Activated naive CD8-positive, alpha-beta T cell treated with anti-CD3 and anti-CD28 coated beads, Interleukin-2, amount 10 ng/mL, durations not matched to agents 7 days and 5 days (primary cell): ENCODE data around the gene FAM78B. TPM values are rescaled to one million over a fixed set of nuclear protein-coding genes. Genes with fewer than 3 reads are reported as not detected.

Source experiments
- ATAC-seq: fragments of 150-1000 bp; cut with Tn5 transposase; one replicate; pipeline ENCODE4 v1.10.0; 2021; ENCODE audit warnings: low read depth, moderate library complexity
- POLR2A ChIA-PET: fragments of 350-600 bp; sonication (Branson Sonifier 250); formaldehyde crosslinking; loops from one replicate; lab custom pipeline; 2021; ENCODE audit warnings: antibody characterized with exemption; lab: Charles Lee
- DNase-seq: peaks from one replicate; pipeline ENCODE4 v3.0.0; 2021
- H3K27ac Mint-ChIP-seq: one replicate; pipeline ENCODE4 v1.8.0; 2022; ENCODE audit warnings: mild to moderate bottlenecking, mixed read lengths
- H3K27me3 Mint-ChIP-seq: one replicate; pipeline ENCODE4 v1.8.0; 2022; ENCODE audit warnings: mild to moderate bottlenecking, moderate library complexity, mixed read lengths
- H3K36me3 Mint-ChIP-seq: one replicate; pipeline ENCODE4 v1.8.0; 2021; ENCODE audit warnings: mild to moderate bottlenecking, mixed read lengths
- H3K4me1 Mint-ChIP-seq: one replicate; pipeline ENCODE4 v1.8.0; 2021; ENCODE audit warnings: mixed read lengths
- H3K4me3 Mint-ChIP-seq: one replicate; pipeline ENCODE4 v1.8.0; 2022; ENCODE audit warnings: mild to moderate bottlenecking, moderate library complexity, mixed read lengths
- H3K9me3 Mint-ChIP-seq: one replicate; pipeline ENCODE4 v1.8.0; 2021; ENCODE audit warnings: mixed read lengths
- total RNA-seq, 2 experiments: library from RNA; stranded (reverse); gene quantifications; one replicate each; pipeline ENCODE4 v1.2.3, GENCODE V29; 2021

The FAM78B gene
- total RNA-seq, 2 experiments from 2014 or later, result not detected

- no peak overlapping the region for H3K4me3 Mint-ChIP-seq
- ATAC-seq (no peak), DNase-seq (no peak)
- no peak overlapping the region for H3K27ac Mint-ChIP-seq
- H3K36me3 Mint-ChIP-seq, result no peaks in the 10 kb centered on the region
- H3K4me1 Mint-ChIP-seq, result peaks cover 4% of the 10 kb centered on the region
- no peaks in the 10 kb centered on the region for H3K9me3 Mint-ChIP-seq
- peaks cover 3% of the 10 kb centered on the region for H3K27me3 Mint-ChIP-seq
- POLR2A ChIA-PET, result no interaction called here
These were observed 7.3 kb upstream of the FAM78B start for GRCh38 chr1:166174108-166174507.

GRCh38 chr1:166172106-166172505, 5.3 kb upstream of the FAM78B start:
- Mint-ChIP-seq H3K4me1 (peaks cover 9% of the 10 kb centered on the region), H3K27ac (no peak overlapping the region), H3K27me3 (peaks cover 12% of the 10 kb centered on the region), H3K9me3 (no peaks in the 10 kb centered on the region), H3K36me3 (no peaks in the 10 kb centered on the region), H3K4me3 (no peak overlapping the region)
- POLR2A ChIA-PET, result no interaction called here
- DNase-seq (no peak), ATAC-seq (no peak)

GRCh38 chr1:166170726-166171125, 3.9 kb upstream of the FAM78B start:
- Mint-ChIP-seq H3K4me3 (no peak overlapping the region), H3K4me1 (peaks cover 9% of the 10 kb centered on the region)
- no peak for ATAC-seq

GRCh38 chr1:166170075-166170474, 3.3 kb upstream of the FAM78B start:
- H3K4me3 Mint-ChIP-seq, result no peak overlapping the region
- H3K9me3 Mint-ChIP-seq, result no peaks in the 10 kb centered on the region
- no peak overlapping the region for H3K27ac Mint-ChIP-seq
- POLR2A ChIA-PET, result no interaction called here
- peaks cover 22% of the 10 kb centered on the region for H3K27me3 Mint-ChIP-seq
- peaks cover 13% of the 10 kb centered on the region for H3K4me1 Mint-ChIP-seq
- DNase-seq (no peak), ATAC-seq (no peak)
- no peaks in the 10 kb centered on the region for H3K36me3 Mint-ChIP-seq

More at GRCh38 chr1:166170726-166171125, 3.9 kb upstream of the FAM78B start:
- Mint-ChIP-seq H3K36me3 (no peaks in the 10 kb centered on the region), H3K27me3 (peaks cover 16% of the 10 kb centered on the region), H3K27ac (no peak overlapping the region), H3K9me3 (no peaks in the 10 kb centered on the region)
- POLR2A ChIA-PET, result no interaction called here
- DNase-seq, result no peak

GRCh38 chr1:166169182-166169581, 2.4 kb upstream of the FAM78B start:
- H3K36me3 Mint-ChIP-seq, result no peaks in the 10 kb centered on the region

GRCh38 chr1:166167572-166167925, 748 bp upstream of the FAM78B start:
- no peak for DNase-seq
- Mint-ChIP-seq H3K4me1 (peaks cover 14% of the 10 kb centered on the region), H3K27ac (no peak overlapping the region), H3K27me3 (peaks cover 47% of the 10 kb centered on the region), H3K9me3 (no peaks in the 10 kb centered on the region), H3K4me3 (peak overlapping the region; percentile 63), H3K36me3 (no peaks in the 10 kb centered on the region)
- POLR2A ChIA-PET, result interaction anchor here (0.9 kb wide), 1 partner anchor 322 kb away, joined by 3 read pairs; no protein-coding TSS in a partner anchor
- ATAC-seq, result no peak

More at GRCh38 chr1:166169182-166169581, 2.4 kb upstream of the FAM78B start:
- DNase-seq (no peak), ATAC-seq (no peak)
- Mint-ChIP-seq H3K27me3 (peaks cover 31% of the 10 kb centered on the region), H3K4me1 (peaks cover 14% of the 10 kb centered on the region), H3K4me3 (no peak overlapping the region), H3K9me3 (no peaks in the 10 kb centered on the region), H3K27ac (no peak overlapping the region)
- POLR2A ChIA-PET, result no interaction called here

- ATAC-seq, result peak; percentile 13
- Mint-ChIP-seq H3K4me3 (no peak overlapping the region), H3K36me3 (no peaks in the 10 kb centered on the region), H3K27me3 (peaks cover 54% of the 10 kb centered on the region), H3K9me3 (no peaks in the 10 kb centered on the region), H3K27ac (no peak overlapping the region), H3K4me1 (peaks cover 14% of the 10 kb centered on the region)
- POLR2A ChIA-PET, result no interaction called here
- DNase-seq, result no peak
These were observed 488 bp downstream of the FAM78B start for GRCh38 chr1:166166329-166166697.

- H3K27ac Mint-ChIP-seq, result no peak overlapping the region
- no peaks in the 10 kb centered on the region for H3K36me3 Mint-ChIP-seq
- peaks cover 14% of the 10 kb centered on the region for H3K4me1 Mint-ChIP-seq
- peak overlapping the region; percentile 80 for H3K4me3 Mint-ChIP-seq
- POLR2A ChIA-PET, result no interaction called here
- ATAC-seq, result no peak
- H3K27me3 Mint-ChIP-seq, result peaks cover 55% of the 10 kb centered on the region
- peak; percentile 39 for DNase-seq
- no peaks in the 10 kb centered on the region for H3K9me3 Mint-ChIP-seq
These were observed 1.0 kb downstream of the FAM78B start for GRCh38 chr1:166165661-166166328.

- POLR2A ChIA-PET, result no interaction called here
- Mint-ChIP-seq H3K27ac (no peak overlapping the region), H3K4me1 (peaks cover 14% of the 10 kb centered on the region), H3K36me3 (no peaks in the 10 kb centered on the region), H3K27me3 (peaks cover 54% of the 10 kb centered on the region), H3K4me3 (peak overlapping the region; percentile 80), H3K9me3 (no peaks in the 10 kb centered on the region)
- DNase-seq, result peak; percentile 37
- no peak for ATAC-seq
These were observed 1.7 kb downstream of the FAM78B start for GRCh38 chr1:166164995-166165660.

- peaks cover 54% of the 10 kb centered on the region for H3K27me3 Mint-ChIP-seq
- peak overlapping the region; percentile 80 for H3K4me3 Mint-ChIP-seq
- DNase-seq (no peak), ATAC-seq (no peak)
- no peaks in the 10 kb centered on the region for H3K9me3 Mint-ChIP-seq
- POLR2A ChIA-PET, result no interaction called here
- H3K27ac Mint-ChIP-seq, result no peak overlapping the region
- H3K36me3 Mint-ChIP-seq, result no peaks in the 10 kb centered on the region
- H3K4me1 Mint-ChIP-seq, result peaks cover 12% of the 10 kb centered on the region
These were observed 2.2 kb downstream of the FAM78B start for GRCh38 chr1:166164646-166164994.

GRCh38 chr1:166159656-166160055, 7.1 kb downstream of the FAM78B start:
- ATAC-seq (no peak), DNase-seq (no peak)
- Mint-ChIP-seq H3K27me3 (peaks cover 30% of the 10 kb centered on the region), H3K36me3 (no peaks in the 10 kb centered on the region), H3K4me3 (no peak overlapping the region), H3K27ac (no peak overlapping the region), H3K4me1 (no peaks in the 10 kb centered on the region), H3K9me3 (no peaks in the 10 kb centered on the region)
- POLR2A ChIA-PET, result no interaction called here

GRCh38 chr1:166156674-166157073, 10.1 kb downstream of the FAM78B start:
- ATAC-seq (no peak), DNase-seq (no peak)
- Mint-ChIP-seq H3K36me3 (no peaks in the 10 kb centered on the region), H3K27ac (no peak overlapping the region), H3K9me3 (no peaks in the 10 kb centered on the region), H3K4me3 (no peak overlapping the region), H3K27me3 (peaks cover 4% of the 10 kb centered on the region), H3K4me1 (no peaks in the 10 kb centered on the region)
- POLR2A ChIA-PET, result no interaction called here

GRCh38 chr1:166155108-166155507, 11.7 kb downstream of the FAM78B start:
- POLR2A ChIA-PET, result no interaction called here
- H3K27me3 Mint-ChIP-seq, result no peaks in the 10 kb centered on the region
- no peaks in the 10 kb centered on the region for H3K4me1 Mint-ChIP-seq
- H3K9me3 Mint-ChIP-seq, result no peaks in the 10 kb centered on the region
- no peak overlapping the region for H3K4me3 Mint-ChIP-seq
- no peak overlapping the region for H3K27ac Mint-ChIP-seq
- no peaks in the 10 kb centered on the region for H3K36me3 Mint-ChIP-seq
- DNase-seq, result no peak
- no peak for ATAC-seq
